ENCODE results near the gene ERLEC1.
A peak's percentile ranks its signal among the peaks of the same experiment; 100 is the strongest.

Gene ERLEC1

GRCh38 chr2:53863538-53864227, 76.8 kb downstream of the ERLEC1 start:
- TF ChIP-seq, protein P1, sequence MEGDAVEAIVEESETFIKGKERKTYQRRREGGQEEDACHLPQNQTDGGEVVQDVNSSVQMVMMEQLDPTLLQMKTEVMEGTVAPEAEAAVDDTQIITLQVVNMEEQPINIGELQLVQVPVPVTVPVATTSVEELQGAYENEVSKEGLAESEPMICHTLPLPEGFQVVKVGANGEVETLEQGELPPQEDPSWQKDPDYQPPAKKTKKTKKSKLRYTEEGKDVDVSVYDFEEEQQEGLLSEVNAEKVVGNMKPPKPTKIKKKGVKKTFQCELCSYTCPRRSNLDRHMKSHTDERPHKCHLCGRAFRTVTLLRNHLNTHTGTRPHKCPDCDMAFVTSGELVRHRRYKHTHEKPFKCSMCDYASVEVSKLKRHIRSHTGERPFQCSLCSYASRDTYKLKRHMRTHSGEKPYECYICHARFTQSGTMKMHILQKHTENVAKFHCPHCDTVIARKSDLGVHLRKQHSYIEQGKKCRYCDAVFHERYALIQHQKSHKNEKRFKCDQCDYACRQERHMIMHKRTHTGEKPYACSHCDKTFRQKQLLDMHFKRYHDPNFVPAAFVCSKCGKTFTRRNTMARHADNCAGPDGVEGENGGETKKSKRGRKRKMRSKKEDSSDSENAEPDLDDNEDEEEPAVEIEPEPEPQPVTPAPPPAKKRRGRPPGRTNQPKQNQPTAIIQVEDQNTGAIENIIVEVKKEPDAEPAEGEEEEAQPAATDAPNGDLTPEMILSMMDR (IDR thresholded peaks at IDR 0.05; ENCODE audit: insufficient read depth, low read depth, low read length, missing control alignments): no peak
- no peak overlapping the region for H3K4me3 ChIP-seq (ENCODE audit: low read length)
- DNase-seq (ENCODE audit: low read depth): no peak

DNA sequence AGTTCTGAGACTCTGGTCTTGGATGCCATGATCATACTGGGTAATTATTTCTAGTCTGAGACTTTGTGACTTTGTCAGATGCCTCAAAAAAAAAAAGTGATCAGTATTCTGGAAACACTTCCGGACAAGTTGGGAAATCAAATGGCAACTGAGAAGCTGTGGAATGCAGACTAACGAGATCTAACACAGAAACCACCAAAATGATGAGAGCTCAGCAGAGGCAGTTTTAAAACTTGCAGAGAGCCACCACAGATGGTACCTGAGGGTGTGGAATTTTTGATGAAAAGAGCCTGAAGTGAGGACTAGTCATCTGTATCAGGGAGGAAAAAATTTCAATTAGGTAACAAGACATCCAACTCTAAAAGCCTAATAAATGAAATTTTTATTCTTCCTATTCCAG, 78.4 kb downstream of the ERLEC1 start:
- DNase-seq (ENCODE audit: low read depth): peak; percentile 78
- TF ChIP-seq, protein P1 (IDR thresholded peaks at IDR 0.05; ENCODE audit: insufficient read depth, low read depth, low read length, missing control alignments): no peak
- H3K4me3 ChIP-seq (ENCODE audit: low read length): no peak overlapping the region

DNA sequence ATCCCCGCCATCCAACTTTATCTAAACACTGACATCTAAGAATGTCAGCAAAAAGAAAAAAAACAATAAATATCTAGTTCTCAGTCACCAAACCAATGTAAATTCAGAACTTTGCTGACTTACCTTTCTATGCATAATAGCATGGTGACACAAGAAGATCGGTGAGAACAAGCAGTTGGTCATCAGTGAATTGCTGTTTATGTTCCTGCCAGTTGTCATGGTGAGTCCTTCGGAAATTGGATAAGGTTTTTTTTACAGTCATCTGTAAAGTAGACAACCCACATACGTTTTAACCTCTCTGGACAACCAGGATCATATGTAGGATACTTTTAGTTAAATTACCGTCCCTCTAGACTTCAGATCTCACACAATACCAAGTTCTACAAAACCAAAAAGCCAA, 79.1 kb downstream of the ERLEC1 start:
- no peak overlapping the region for H3K4me3 ChIP-seq (ENCODE audit: low read length)
- TF ChIP-seq, protein P1 (IDR thresholded peaks at IDR 0.05; ENCODE audit: insufficient read depth, low read depth, low read length, missing control alignments): no peak
- peak; percentile 32 for DNase-seq (ENCODE audit: low read depth)

DNA sequence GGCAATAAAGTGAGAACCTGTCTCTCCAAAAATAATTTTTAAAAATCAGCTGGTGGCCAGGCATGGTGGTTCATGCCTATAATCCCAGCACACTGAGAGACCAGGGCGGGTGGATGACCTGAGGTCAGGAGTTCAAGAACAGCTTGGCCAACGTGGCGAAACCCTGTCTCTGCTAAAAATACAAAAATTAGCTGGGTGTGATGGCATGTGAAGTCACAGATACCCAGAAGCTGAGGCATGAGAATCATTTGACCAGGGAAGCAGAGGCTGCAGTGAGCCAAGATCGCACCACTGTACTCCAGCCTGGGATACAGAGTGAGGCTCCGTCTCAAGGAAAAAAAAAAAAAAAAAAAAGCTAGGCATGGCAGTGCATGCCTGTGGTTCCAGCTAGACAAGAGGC, 80.3 kb downstream of the ERLEC1 start:
- TF ChIP-seq, protein P1 (IDR thresholded peaks at IDR 0.05; ENCODE audit: insufficient read depth, low read depth, low read length, missing control alignments): no peak
- H3K4me3 ChIP-seq (ENCODE audit: low read length): no peak overlapping the region
- no peak for DNase-seq (ENCODE audit: low read depth)

DNA sequence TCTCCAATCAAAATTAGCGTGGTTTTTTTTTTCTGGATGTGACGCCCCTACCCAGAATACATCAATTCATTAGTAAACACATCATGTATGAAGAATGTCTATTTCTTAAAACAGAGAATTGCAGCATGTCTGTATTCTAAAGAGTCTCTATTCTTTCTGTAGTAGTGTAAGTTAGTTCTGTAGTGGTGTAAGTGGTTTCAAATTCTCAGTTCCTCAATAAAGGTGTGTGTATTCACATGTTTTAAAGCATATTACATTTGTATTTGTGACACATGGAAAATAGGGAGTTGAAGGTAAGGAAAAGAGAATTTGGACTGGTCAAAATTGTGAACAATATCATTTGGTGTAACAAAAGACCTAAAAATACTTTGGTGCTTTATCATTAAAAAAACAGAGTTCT, 80.9 kb downstream of the ERLEC1 start:
- no peak overlapping the region for H3K4me3 ChIP-seq (ENCODE audit: low read length)
- TF ChIP-seq, protein P1 (IDR thresholded peaks at IDR 0.05; ENCODE audit: insufficient read depth, low read depth, low read length, missing control alignments): no peak
- no peak for DNase-seq (ENCODE audit: low read depth)
